WTC11 (cell line): ENCODE data around the gene UNKL.

ENCODE experiments used
- GABPB1 ChIP-seq: sonication (generic); formaldehyde crosslinking; IDR thresholded peaks from 2 replicates; pipeline ENCODE4 v1.8.1; 2023; ENCODE audit warnings: mild to moderate bottlenecking, missing genetic modification reagents
- KAT7 ChIP-seq: sonication (generic); formaldehyde crosslinking; IDR thresholded peaks from 2 replicates; pipeline ENCODE4 v1.8.1; 2023; ENCODE audit warnings: missing genetic modification reagents, mild to moderate bottlenecking, borderline replicate concordance
- MYBL2 ChIP-seq: sonication (generic); formaldehyde crosslinking; IDR thresholded peaks from 2 replicates; pipeline ENCODE4 v1.8.1; 2023; ENCODE audit warnings: mild to moderate bottlenecking, moderate library complexity, missing genetic modification reagents
- NR1H2 ChIP-seq: sonication (generic); formaldehyde crosslinking; IDR thresholded peaks from 2 replicates; pipeline ENCODE4 v1.9.0; 2021; ENCODE audit warnings: mild to moderate bottlenecking, moderate library complexity, missing genetic modification reagents
- SP1 ChIP-seq: sonication (generic); formaldehyde crosslinking; conservative IDR thresholded peaks from 2 replicates; pipeline ENCODE4 v1.8.1; 2022; ENCODE audit warnings: missing genetic modification reagents
- TP53 ChIP-seq: sonication (generic); formaldehyde crosslinking; IDR thresholded peaks from 2 replicates; pipeline ENCODE4 v1.8.1; 2023; ENCODE audit warnings: mild to moderate bottlenecking, missing genetic modification reagents
- ZNF423 ChIP-seq: fragments of 250-450 bp; sonication (Bioruptor Pico); IDR thresholded peaks from 2 replicates; pipeline ENCODE4 v2.1.2; 2022; ENCODE audit warnings: mild to moderate bottlenecking, moderate library complexity
- TF ChIP-seq, protein P1 (sequence below): fragments of 200-600 bp; IDR thresholded peaks from 2 replicates; pipeline ENCODE4 v1.8.0; 2022; ENCODE audit warnings: antibody characterized with exemption
- TF ChIP-seq, protein P2 (sequence below): sonication (generic); formaldehyde crosslinking; IDR thresholded peaks from 2 replicates; pipeline ENCODE4 v1.8.0; 2022; ENCODE audit warnings: mild to moderate bottlenecking, missing genetic modification reagents
- TF ChIP-seq, protein P3 (sequence below): sonication (generic); formaldehyde crosslinking; IDR thresholded peaks from 2 replicates; pipeline ENCODE4 v1.8.1; 2023; ENCODE audit warnings: mild to moderate bottlenecking, missing genetic modification reagents, moderate library complexity
- TF ChIP-seq, protein P4 (sequence below): sonication (generic); formaldehyde crosslinking; conservative IDR thresholded peaks from 2 replicates; pipeline ENCODE4 v1.8.1; 2022; ENCODE audit warnings: mild to moderate bottlenecking, missing genetic modification reagents
- TF ChIP-seq, protein P5 (sequence below): sonication (generic); formaldehyde crosslinking; IDR thresholded peaks from 2 replicates; pipeline ENCODE4 v1.8.0; 2022; ENCODE audit warnings: mild to moderate bottlenecking, missing genetic modification reagents
- TF ChIP-seq, protein P6 (sequence below): sonication (generic); formaldehyde crosslinking; IDR thresholded peaks from 2 replicates; pipeline ENCODE4 v1.8.1; 2022; ENCODE audit warnings: mild to moderate bottlenecking, moderate library complexity, missing genetic modification reagents

DNA sequence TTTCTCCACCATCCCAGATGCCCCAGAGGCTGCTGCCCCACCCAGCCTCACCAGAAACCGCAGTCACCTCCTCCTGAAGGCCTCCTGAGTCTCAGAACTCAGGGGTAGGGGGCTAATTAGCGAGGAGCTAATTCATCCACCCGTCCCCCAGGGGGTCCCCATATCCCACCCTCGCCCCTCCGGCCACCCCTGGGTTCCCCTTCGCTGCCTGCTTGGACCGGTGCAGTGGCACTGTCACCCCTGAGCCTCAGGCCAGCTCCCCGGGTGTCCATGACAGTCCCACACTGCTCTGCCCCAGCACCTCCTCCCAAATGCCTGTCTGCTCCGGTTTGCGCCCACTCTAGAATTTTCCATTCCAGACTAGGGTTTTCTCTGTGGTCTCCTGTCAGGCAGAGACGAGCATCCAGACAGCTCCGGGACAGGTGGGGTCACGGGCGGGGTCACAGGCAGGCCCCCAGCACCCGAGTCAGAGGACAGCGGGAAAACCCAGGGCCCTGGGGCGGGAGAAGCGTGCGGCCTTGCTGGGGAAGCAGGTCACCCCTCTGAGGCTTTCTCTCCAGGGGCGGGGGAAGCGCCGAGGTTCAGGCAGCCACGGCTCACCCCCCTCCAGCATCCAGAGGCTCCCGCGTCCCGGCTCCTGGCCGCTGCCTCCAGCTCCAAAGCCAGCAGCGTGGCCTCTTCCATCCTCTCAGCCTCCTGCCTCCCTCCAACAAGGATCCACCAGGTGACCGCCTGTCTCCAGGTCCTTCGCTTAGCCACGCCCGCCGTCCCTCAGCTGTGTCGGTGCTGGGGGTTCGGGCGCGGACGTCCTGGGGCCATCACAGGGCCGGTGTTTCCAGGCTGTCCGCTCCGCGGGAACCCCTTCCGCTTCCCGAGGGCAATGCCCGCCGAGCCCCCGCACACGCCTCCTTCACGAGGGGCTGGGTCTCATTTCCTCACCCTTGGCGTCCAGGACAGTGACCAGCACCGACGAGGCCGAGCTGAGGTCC, 13.3 kb upstream of the UNKL start:
- TF ChIP-seq, protein P1, sequence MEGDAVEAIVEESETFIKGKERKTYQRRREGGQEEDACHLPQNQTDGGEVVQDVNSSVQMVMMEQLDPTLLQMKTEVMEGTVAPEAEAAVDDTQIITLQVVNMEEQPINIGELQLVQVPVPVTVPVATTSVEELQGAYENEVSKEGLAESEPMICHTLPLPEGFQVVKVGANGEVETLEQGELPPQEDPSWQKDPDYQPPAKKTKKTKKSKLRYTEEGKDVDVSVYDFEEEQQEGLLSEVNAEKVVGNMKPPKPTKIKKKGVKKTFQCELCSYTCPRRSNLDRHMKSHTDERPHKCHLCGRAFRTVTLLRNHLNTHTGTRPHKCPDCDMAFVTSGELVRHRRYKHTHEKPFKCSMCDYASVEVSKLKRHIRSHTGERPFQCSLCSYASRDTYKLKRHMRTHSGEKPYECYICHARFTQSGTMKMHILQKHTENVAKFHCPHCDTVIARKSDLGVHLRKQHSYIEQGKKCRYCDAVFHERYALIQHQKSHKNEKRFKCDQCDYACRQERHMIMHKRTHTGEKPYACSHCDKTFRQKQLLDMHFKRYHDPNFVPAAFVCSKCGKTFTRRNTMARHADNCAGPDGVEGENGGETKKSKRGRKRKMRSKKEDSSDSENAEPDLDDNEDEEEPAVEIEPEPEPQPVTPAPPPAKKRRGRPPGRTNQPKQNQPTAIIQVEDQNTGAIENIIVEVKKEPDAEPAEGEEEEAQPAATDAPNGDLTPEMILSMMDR = no peak
- no peak for TF ChIP-seq MYBL2
- TF ChIP-seq GABPB1 (CRISPR knock-in tag) = no peak
- TF ChIP-seq NR1H2 (CRISPR knock-in tag) = no peak
- TF ChIP-seq, protein P2, sequence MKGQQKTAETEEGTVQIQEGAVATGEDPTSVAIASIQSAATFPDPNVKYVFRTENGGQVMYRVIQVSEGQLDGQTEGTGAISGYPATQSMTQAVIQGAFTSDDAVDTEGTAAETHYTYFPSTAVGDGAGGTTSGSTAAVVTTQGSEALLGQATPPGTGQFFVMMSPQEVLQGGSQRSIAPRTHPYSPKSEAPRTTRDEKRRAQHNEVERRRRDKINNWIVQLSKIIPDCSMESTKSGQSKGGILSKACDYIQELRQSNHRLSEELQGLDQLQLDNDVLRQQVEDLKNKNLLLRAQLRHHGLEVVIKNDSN (CRISPR knock-in tag) = no peak
- TF ChIP-seq ZNF423 (CRISPR knock-in tag) = no peak
- TF ChIP-seq, protein P3, sequence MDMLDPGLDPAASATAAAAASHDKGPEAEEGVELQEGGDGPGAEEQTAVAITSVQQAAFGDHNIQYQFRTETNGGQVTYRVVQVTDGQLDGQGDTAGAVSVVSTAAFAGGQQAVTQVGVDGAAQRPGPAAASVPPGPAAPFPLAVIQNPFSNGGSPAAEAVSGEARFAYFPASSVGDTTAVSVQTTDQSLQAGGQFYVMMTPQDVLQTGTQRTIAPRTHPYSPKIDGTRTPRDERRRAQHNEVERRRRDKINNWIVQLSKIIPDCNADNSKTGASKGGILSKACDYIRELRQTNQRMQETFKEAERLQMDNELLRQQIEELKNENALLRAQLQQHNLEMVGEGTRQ (CRISPR knock-in tag) = no peak
- no peak for TF ChIP-seq KAT7 (CRISPR knock-in tag)
- TF ChIP-seq, protein P4, sequence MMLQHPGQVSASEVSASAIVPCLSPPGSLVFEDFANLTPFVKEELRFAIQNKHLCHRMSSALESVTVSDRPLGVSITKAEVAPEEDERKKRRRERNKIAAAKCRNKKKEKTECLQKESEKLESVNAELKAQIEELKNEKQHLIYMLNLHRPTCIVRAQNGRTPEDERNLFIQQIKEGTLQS (CRISPR knock-in tag) = no peak
- no peak for TF ChIP-seq SP1 (CRISPR knock-in tag)
- no peak for TF ChIP-seq TP53 (CRISPR knock-in tag)
- TF ChIP-seq, protein P5, sequence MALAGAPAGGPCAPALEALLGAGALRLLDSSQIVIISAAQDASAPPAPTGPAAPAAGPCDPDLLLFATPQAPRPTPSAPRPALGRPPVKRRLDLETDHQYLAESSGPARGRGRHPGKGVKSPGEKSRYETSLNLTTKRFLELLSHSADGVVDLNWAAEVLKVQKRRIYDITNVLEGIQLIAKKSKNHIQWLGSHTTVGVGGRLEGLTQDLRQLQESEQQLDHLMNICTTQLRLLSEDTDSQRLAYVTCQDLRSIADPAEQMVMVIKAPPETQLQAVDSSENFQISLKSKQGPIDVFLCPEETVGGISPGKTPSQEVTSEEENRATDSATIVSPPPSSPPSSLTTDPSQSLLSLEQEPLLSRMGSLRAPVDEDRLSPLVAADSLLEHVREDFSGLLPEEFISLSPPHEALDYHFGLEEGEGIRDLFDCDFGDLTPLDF (CRISPR knock-in tag) = no peak
- TF ChIP-seq, protein P6, sequence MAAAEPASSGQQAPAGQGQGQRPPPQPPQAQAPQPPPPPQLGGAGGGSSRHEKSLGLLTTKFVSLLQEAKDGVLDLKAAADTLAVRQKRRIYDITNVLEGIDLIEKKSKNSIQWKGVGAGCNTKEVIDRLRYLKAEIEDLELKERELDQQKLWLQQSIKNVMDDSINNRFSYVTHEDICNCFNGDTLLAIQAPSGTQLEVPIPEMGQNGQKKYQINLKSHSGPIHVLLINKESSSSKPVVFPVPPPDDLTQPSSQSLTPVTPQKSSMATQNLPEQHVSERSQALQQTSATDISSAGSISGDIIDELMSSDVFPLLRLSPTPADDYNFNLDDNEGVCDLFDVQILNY (CRISPR knock-in tag) = no peak
